Kidney glomerular epithelial cell (primary cell): ENCODE data around the gene DPP6.

Experiments used
- DNase-seq: peaks from one replicate; lab custom pipeline; 2025; lab: John Stamatoyannopoulos, UW

DPP6 gene

GRCh38 chr7:154540596-154540995 lies 488.4 kb downstream of the DPP6 start:
- DNase-seq: no peak

GRCh38 chr7:154541606-154542005 lies 489.4 kb downstream of the DPP6 start:
- no peak for DNase-seq

GRCh38 chr7:154546946-154547587 lies 494.9 kb downstream of the DPP6 start:
- no peak for DNase-seq

- DNase-seq: no peak
Measured at GRCh38 chr7:154553711-154554265, 501.6 kb downstream of the DPP6 start.

GRCh38 chr7:154559454-154559853 lies 507.3 kb downstream of the DPP6 start:
- DNase-seq: no peak

- no peak for DNase-seq
Measured at GRCh38 chr7:154564676-154565075, 512.5 kb downstream of the DPP6 start.

- DNase-seq: no peak
Measured at GRCh38 chr7:154566877-154567276, 514.7 kb downstream of the DPP6 start.

- no peak for DNase-seq
Measured at GRCh38 chr7:154568346-154568745, 516.1 kb downstream of the DPP6 start.

GRCh38 chr7:154569916-154570315 lies 517.7 kb downstream of the DPP6 start:
- no peak for DNase-seq

GRCh38 chr7:154571772-154572171 lies 519.6 kb downstream of the DPP6 start:
- no peak for DNase-seq

- DNase-seq: no peak
Measured at GRCh38 chr7:154574235-154574634, 522.0 kb downstream of the DPP6 start.

GRCh38 chr7:154575497-154575896 lies 523.3 kb downstream of the DPP6 start:
- DNase-seq: no peak

- DNase-seq: no peak
Measured at GRCh38 chr7:154576604-154577003, 524.4 kb downstream of the DPP6 start.

- DNase-seq: no peak
Measured at GRCh38 chr7:154577141-154577873, 525.1 kb downstream of the DPP6 start.

GRCh38 chr7:154578336-154578735 lies 526.1 kb downstream of the DPP6 start:
- no peak for DNase-seq

GRCh38 chr7:154579711-154580110 lies 527.5 kb downstream of the DPP6 start:
- DNase-seq: no peak

GRCh38 chr7:154581251-154581890 lies 529.2 kb downstream of the DPP6 start:
- DNase-seq: no peak

GRCh38 chr7:154583454-154583853 lies 531.3 kb downstream of the DPP6 start:
- DNase-seq: no peak

GRCh38 chr7:154584352-154585252 lies 532.4 kb downstream of the DPP6 start:
- no peak for DNase-seq

- no peak for DNase-seq
Measured at GRCh38 chr7:154587792-154588191, 535.6 kb downstream of the DPP6 start.

- DNase-seq: no peak
Measured at GRCh38 chr7:154591544-154591943, 539.3 kb downstream of the DPP6 start.

- no peak for DNase-seq
Measured at GRCh38 chr7:154592388-154592787, 540.2 kb downstream of the DPP6 start.
